Thymus (tissue), 11 donors: Measurements from ENCODE around the gene UBE2F. TPM values are rescaled to one million over a fixed set of nuclear protein-coding genes. Genes with fewer than 3 reads are reported as not detected.
A peak's percentile ranks its signal among the peaks of the same experiment; 100 is the strongest.
"Not testable (repeated sequence)": the region's sequence is repeated elsewhere in the genome, so short reads cannot be mapped to it uniquely, and the experiment has no call there.

Experiments used
- DNase-seq, 9 donors: peaks; one replicate each; pipeline ENCODE4 v3.0.0-alpha.2; 2013; ENCODE audit warnings: low spot score in 9 of 9, low read depth in 6 of 9, missing footprints in 1 of 9
- H3K27ac ChIP-seq, 2 donors: one replicate each; pipeline ENCODE4 v1.5.1; 2013; ENCODE audit warnings: control low read depth in 1 of 2, low read depth in 1 of 2, low read length in 1 of 2, mild to moderate bottlenecking in 1 of 2, moderate library complexity in 1 of 2
- H3K27me3 ChIP-seq, 2 donors: one replicate each; pipeline ENCODE4 v1.5.1; 2013; ENCODE audit warnings: low read length in 1 of 2; ENCODE audit not compliant: control insufficient read depth in 2 of 2, insufficient read depth in 1 of 2
- H3K36me3 ChIP-seq, 2 donors: one replicate each; pipeline ENCODE4 v1.5.1; 2013; ENCODE audit warnings: low read length in 1 of 2, mild to moderate bottlenecking in 1 of 2, moderate library complexity in 1 of 2; ENCODE audit not compliant: control insufficient read depth in 2 of 2, insufficient read depth in 2 of 2
- H3K4me1 ChIP-seq, 2 donors: one replicate each; pipeline ENCODE4 v1.5.1; 2013; ENCODE audit warnings: low read length in 2 of 2; ENCODE audit not compliant: control insufficient read depth in 2 of 2, insufficient read depth in 2 of 2
- H3K4me3 ChIP-seq, 2 donors: one replicate each; pipeline ENCODE4 v1.5.1; 2013; ENCODE audit warnings: low read length in 2 of 2, control low read depth in 1 of 2, mild to moderate bottlenecking in 1 of 2
- H3K9me3 ChIP-seq, 2 donors: one replicate each; pipeline ENCODE4 v1.5.1; 2013; ENCODE audit warnings: low read length in 1 of 2, mild to moderate bottlenecking in 1 of 2; ENCODE audit not compliant: control insufficient read depth in 2 of 2, insufficient read depth in 1 of 2
- WGBS: extraction: QIAGEN DNeasy Blood & Tissue Kit; methylation state at CpG from one replicate; pipeline ENCODE4 v1.1.7; 2013; 5-methylcytosine and 5-hydroxymethylcytosine counted together
- polyA plus RNA-seq: library from polyadenylated mRNA; stranded (reverse); fragments of 200-250 nt; gene quantifications from one replicate; pipeline ENCODE4 v1.2.3, GENCODE V29; 2013
- total RNA-seq: library from RNA; stranded (reverse); fragments of 120-200 nt; gene quantifications from one replicate; pipeline ENCODE4 v1.2.4, GENCODE V29; 2013
- donor health status: healthy.

The UBE2F gene
- total and polyA plus RNA-seq, 2 donors = 50.7 to 77.8 TPM

GRCh38 chr2:237979331-237979730 lies 12.5 kb downstream of the UBE2F start:
- Histone ChIP-seq H3K27me3 (no peaks in the 10 kb centered on the region), H3K4me3 (no peak overlapping the region), H3K9me3 (no peaks in the 10 kb centered on the region), H3K4me1 (peaks cover 14 to 50% of the 10 kb centered on the region in 2 donors), H3K27ac (no peak overlapping the region), H3K36me3 (peaks cover 11 to 17% of the 10 kb centered on the region in 2 donors)
- DNase-seq = no peak
- WGBS = 98% methylated on average over 6 of the region's 6 CpGs

GRCh38 chr2:237980087-237980486 lies 13.3 kb downstream of the UBE2F start:
- Histone ChIP-seq H3K4me1 (peaks cover 14 to 50% of the 10 kb centered on the region in 2 donors), H3K27me3 (no peaks in the 10 kb centered on the region)
- WGBS = 37% methylated on average over 1 of the region's 1 CpG

GRCh38 chr2:237980751-237981150 lies 13.9 kb downstream of the UBE2F start:
- no peaks in the 10 kb centered on the region for H3K27me3 ChIP-seq
- peak overlapping the region in 1 of 2 donors; percentile 45 for H3K27ac ChIP-seq
- H3K4me3 ChIP-seq = no peak overlapping the region
- no peaks in the 10 kb centered on the region for H3K9me3 ChIP-seq
- DNase-seq = peak in 1 of 9 donors; percentile 55
- peaks cover 14 to 50% of the 10 kb centered on the region in 2 donors for H3K4me1 ChIP-seq
- H3K36me3 ChIP-seq = peaks cover 6 to 7% of the 10 kb centered on the region in 2 donors
- WGBS = 8% methylated on average over 6 of the region's 6 CpGs

More at GRCh38 chr2:237980087-237980486, 13.3 kb downstream of the UBE2F start:
- no peak for DNase-seq
- no peaks in the 10 kb centered on the region for H3K9me3 ChIP-seq
- H3K27ac ChIP-seq = no peak overlapping the region
- H3K36me3 ChIP-seq = peaks cover 10 to 14% of the 10 kb centered on the region in 2 donors
- no peak overlapping the region for H3K4me3 ChIP-seq

GRCh38 chr2:237981621-237982020 lies 14.8 kb downstream of the UBE2F start:
- not testable (repeated sequence) for H3K27me3 ChIP-seq, DNase-seq, H3K27ac ChIP-seq, H3K9me3 ChIP-seq, H3K4me3 ChIP-seq, H3K36me3 ChIP-seq
- WGBS = 86% methylated on average over 5 of the region's 5 CpGs
- H3K4me1 ChIP-seq = peaks cover 14 to 50% of the 10 kb centered on the region in 2 donors

- Histone ChIP-seq H3K27ac (no peak overlapping the region), H3K4me1 (peaks cover 14 to 45% of the 10 kb centered on the region in 2 donors), H3K36me3 (peaks cover 4 to 6% of the 10 kb centered on the region in 2 donors), H3K9me3 (no peaks in the 10 kb centered on the region), H3K4me3 (no peak overlapping the region), H3K27me3 (no peaks in the 10 kb centered on the region)
- 98% methylated on average over 9 of the region's 9 CpGs for WGBS
- DNase-seq = no peak
Measured at GRCh38 chr2:237982039-237982725, 15.4 kb downstream of the UBE2F start.

- no peaks in the 10 kb centered on the region for H3K9me3 ChIP-seq
- H3K36me3 ChIP-seq = peaks cover 4 to 7% of the 10 kb centered on the region in 2 donors
- H3K27ac ChIP-seq = no peak overlapping the region
- peaks cover 10 to 27% of the 10 kb centered on the region in 2 donors for H3K4me1 ChIP-seq
- H3K27me3 ChIP-seq = no peaks in the 10 kb centered on the region
- 22% methylated on average over 2 of the region's 2 CpGs for WGBS
- H3K4me3 ChIP-seq = no peak overlapping the region
- no peak for DNase-seq
Measured at GRCh38 chr2:237983922-237984321, 17.1 kb downstream of the UBE2F start.

GRCh38 chr2:237987268-237987667 lies 20.5 kb downstream of the UBE2F start:
- H3K4me3 ChIP-seq = no peak overlapping the region
- no peak for DNase-seq
- no peak overlapping the region for H3K27ac ChIP-seq
- peaks cover 0 to 2% of the 10 kb centered on the region in 2 donors for H3K4me1 ChIP-seq
- H3K36me3 ChIP-seq = peaks cover under 1 to 10% of the 10 kb centered on the region in 2 donors
- WGBS = 95% methylated on average over 3 of the region's 3 CpGs
- H3K9me3 ChIP-seq = no peaks in the 10 kb centered on the region
- H3K27me3 ChIP-seq = no peaks in the 10 kb centered on the region

- 100% methylated on average over 1 of the region's 1 CpG for WGBS
- no peak overlapping the region for H3K27ac ChIP-seq
- H3K9me3 ChIP-seq = no peaks in the 10 kb centered on the region
- H3K4me1 ChIP-seq = peaks cover 0 to 3% of the 10 kb centered on the region in 2 donors
- no peaks in the 10 kb centered on the region for H3K27me3 ChIP-seq
- H3K4me3 ChIP-seq = no peak overlapping the region
- H3K36me3 ChIP-seq = peaks cover 10 to 20% of the 10 kb centered on the region in 2 donors
- no peak for DNase-seq
Measured at GRCh38 chr2:237993701-237994100, 26.9 kb downstream of the UBE2F start.

- no peak overlapping the region for H3K27ac ChIP-seq
- no peak overlapping the region for H3K4me3 ChIP-seq
- WGBS = 99% methylated on average over 2 of the region's 2 CpGs
- no peak for DNase-seq
- H3K9me3 ChIP-seq = no peaks in the 10 kb centered on the region
- H3K4me1 ChIP-seq = peaks cover 0 to 3% of the 10 kb centered on the region in 2 donors
- peaks cover 10 to 19% of the 10 kb centered on the region in 2 donors for H3K36me3 ChIP-seq
- H3K27me3 ChIP-seq = no peaks in the 10 kb centered on the region
Measured at GRCh38 chr2:237995036-237995435, 28.2 kb downstream of the UBE2F start.
